GM12891 (cell line): ENCODE measurements around the gene DEFB110.

Experiments
- POLR2A ChIP-seq: IDR thresholded peaks from 2 replicates; pipeline ENCODE4 v1.6.1; 2011; ENCODE audit warnings: low read depth, low read length, control low read depth
- POLR2AphosphoS5 ChIP-seq: IDR thresholded peaks from 2 replicates; pipeline ENCODE4 v1.6.1; 2011; ENCODE audit warnings: low read depth, low read length, control low read depth
- TAF1 ChIP-seq: IDR thresholded peaks from 2 replicates; pipeline ENCODE4 v1.6.1; 2011; ENCODE audit warnings: low read depth, low read length, control low read depth

- TF ChIP-seq POLR2A: no peak
- no peak for TF ChIP-seq POLR2AphosphoS5
- no peak for TF ChIP-seq TAF1
These were observed 26.5 kb downstream of the DEFB110 start for GRCh38 chr6:49995278-49995677.
